Common myeloid progenitor, CD34-positive (primary cell): ENCODE data around the gene ZNF775.

Experiments
- CTCF ChIA-PET: fragments of 350-600 bp; sonication (Branson Sonifier 250); formaldehyde crosslinking; loops from one replicate; lab custom pipeline; 2021; ENCODE audit warnings: antibody characterized with exemption; lab: Charles Lee
- POLR2A ChIA-PET: fragments of 350-600 bp; sonication (Branson Sonifier 250); formaldehyde crosslinking; loops from one replicate; lab custom pipeline; 2021; ENCODE audit warnings: antibody characterized with exemption; lab: Charles Lee
- DNase-seq, 3 donors: peaks; one replicate each; pipeline versions ENCODE4 v3.0.0 to v3.0.0-alpha.2; 2013
- H3K27ac ChIP-seq, 2 experiments: 1 replicate in 1 of 2; 2 replicates in 1 of 2; pipeline ENCODE4 v1.7.0; 2013; ENCODE audit warnings: inconsistent platforms in 2 of 2, low read length in 2 of 2, mild to moderate bottlenecking in 2 of 2, low read depth in 1 of 2, moderate library complexity in 1 of 2; ENCODE audit not compliant: severe bottlenecking in 2 of 2, insufficient read depth in 1 of 2, poor library complexity in 1 of 2
- H3K27me3 ChIP-seq, 5 experiments: replicated peaks in 2 of 5; 1 replicate in 3 of 5; 2 replicates in 2 of 5; pipeline versions ENCODE4 v1.6.1 to v1.7.0; 2013; ENCODE audit warnings: low read length in 4 of 5, mild to moderate bottlenecking in 2 of 5, moderate library complexity in 2 of 5, inconsistent platforms in 1 of 5; ENCODE audit not compliant: insufficient read depth in 5 of 5, control insufficient read depth in 4 of 5
- H3K36me3 ChIP-seq, 4 experiments: 1 replicate in 2 of 4; 2 replicates in 2 of 4; pipeline versions ENCODE4 v1.6.1 to v1.7.0; 2013; ENCODE audit warnings: low read length in 3 of 4, control low read depth in 1 of 4, mild to moderate bottlenecking in 1 of 4; ENCODE audit not compliant: control insufficient read depth in 4 of 4, insufficient read depth in 4 of 4
- H3K4me1 ChIP-seq, 4 experiments: 1 replicate in 3 of 4; 2 replicates in 1 of 4; pipeline versions ENCODE4 v1.6.1 to v1.7.1; 2013; ENCODE audit warnings: low read length in 3 of 4, mild to moderate bottlenecking in 3 of 4, control low read depth in 1 of 4, inconsistent platforms in 1 of 4, moderate library complexity in 1 of 4; ENCODE audit not compliant: control insufficient read depth in 4 of 4, insufficient read depth in 4 of 4; ENCODE audit errors: control extremely low read depth in 1 of 4
- H3K4me3 ChIP-seq, 7 experiments: 1 replicate in 4 of 7; 2 replicates in 3 of 7; pipeline versions ENCODE4 v1.5.1 to v1.7.0; 2013; ENCODE audit warnings: mild to moderate bottlenecking in 7 of 7, low read length in 6 of 7, moderate library complexity in 6 of 7, inconsistent platforms in 2 of 7, low read depth in 2 of 7, control low read depth in 1 of 7; ENCODE audit not compliant: insufficient read depth in 4 of 7, control insufficient read depth in 1 of 7; ENCODE audit errors: extremely low read depth in 1 of 7
- H3K9me3 ChIP-seq, 5 experiments: 1 replicate in 4 of 5; 2 replicates in 1 of 5; pipeline versions ENCODE4 v1.6.1 to v1.7.1; 2013; ENCODE audit warnings: low read length in 4 of 5, mild to moderate bottlenecking in 2 of 5, inconsistent platforms in 1 of 5, low read depth in 1 of 5, moderate library complexity in 1 of 5; ENCODE audit not compliant: control insufficient read depth in 4 of 5, insufficient read depth in 2 of 5; ENCODE audit errors: control extremely low read depth in 1 of 5
- WGBS: methylation state at CpG from one replicate; pipeline ENCODE4 v1.1.5; 2013; ENCODE audit not compliant: insufficient coverage; 5-methylcytosine and 5-hydroxymethylcytosine counted together

Gene ZNF775

DNA sequence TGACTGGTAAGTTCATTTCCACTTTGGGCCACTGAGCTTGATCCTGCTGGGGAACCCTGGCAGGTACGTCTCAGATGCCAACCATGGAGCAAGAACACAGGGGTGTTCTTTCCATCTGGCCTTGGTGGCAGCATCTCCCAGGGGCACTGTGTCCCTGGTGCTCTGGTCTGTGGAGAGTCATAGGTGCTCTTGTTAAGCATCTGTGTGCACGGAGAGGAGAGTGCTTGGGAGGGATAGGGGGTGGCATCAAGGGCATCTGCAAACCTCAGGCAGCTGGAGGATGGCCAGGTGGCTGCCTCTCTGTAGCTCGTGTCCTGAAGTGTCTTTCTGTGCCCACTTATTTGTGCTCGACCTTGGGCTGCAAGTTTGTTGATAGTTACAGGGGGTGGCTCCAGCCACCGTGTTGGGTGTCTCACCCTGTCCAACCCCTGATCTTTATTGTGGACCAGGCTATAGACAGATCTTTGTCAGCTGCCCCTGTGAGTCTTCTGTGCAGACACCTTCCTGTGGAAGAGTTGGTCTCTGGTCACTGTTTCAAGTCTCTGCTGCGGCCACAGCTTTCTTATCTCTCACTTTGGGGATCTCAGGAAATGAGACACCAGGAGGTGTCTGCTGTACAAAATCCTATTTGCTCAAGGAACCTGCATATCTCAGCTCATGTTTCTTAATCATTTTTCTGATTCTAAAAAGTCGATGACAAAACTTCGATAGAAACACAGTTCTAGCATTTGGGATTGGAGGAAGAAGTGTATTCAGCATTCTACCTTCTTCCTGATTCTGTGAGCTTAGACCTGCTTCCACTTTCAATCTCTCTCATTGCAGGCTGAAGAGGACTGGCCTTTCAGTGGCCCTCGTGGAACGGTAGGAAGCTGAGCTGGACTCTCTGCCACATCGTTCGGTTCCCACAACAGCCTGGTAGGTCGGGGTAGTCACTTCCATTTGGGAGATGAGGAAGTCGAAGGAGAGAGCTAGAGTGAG lies 54.1 kb downstream of the ZNF775 start:
- DNase-seq, result peak in 1 of 3 donors; percentile 26
- Histone ChIP-seq H3K4me1 (peaks cover 4 to 61% (median 34%) of the 10 kb centered on the region in 4 experiments), H3K27ac (no peak overlapping the region), H3K36me3 (no peaks in the 10 kb centered on the region), H3K27me3 (no peaks in the 10 kb centered on the region), H3K9me3 (peaks cover 0 to 2% (median 0%) of the 10 kb centered on the region in 5 experiments), H3K4me3 (peak overlapping the region in 2 of 7 experiments; percentile 41 to 50)
- 61% methylated on average over 13 of the region's 14 CpGs for WGBS
- ChIA-PET POLR2A (no interaction called here), CTCF (interaction anchor here (1.1 to 2.4 kb wide), 4 partner anchors 12 to 322 kb away, joined by 3 to 14 read pairs (median 6); no protein-coding TSS in a partner anchor)

DNA sequence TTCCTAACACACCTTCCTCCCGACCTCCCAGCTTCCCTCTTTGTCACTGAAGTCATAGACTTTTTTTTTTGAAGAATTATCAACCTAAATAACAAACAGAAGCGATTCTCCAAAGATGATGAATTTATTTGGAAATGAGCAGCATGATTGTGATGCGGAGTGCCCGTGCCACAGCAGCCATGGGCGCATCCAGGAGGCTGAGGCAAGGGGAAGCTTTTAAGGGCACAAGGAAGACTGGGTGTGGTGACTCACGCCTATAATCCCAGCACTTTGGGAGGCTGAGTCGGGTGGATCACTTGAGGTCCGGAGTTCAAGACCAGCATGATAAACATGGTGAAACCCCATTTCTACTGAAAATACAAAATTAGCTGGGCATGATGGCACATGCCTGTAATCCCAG lies 55.1 kb downstream of the ZNF775 start:
- POLR2A ChIA-PET, result no interaction called here
- Histone ChIP-seq H3K27me3 (no peaks in the 10 kb centered on the region), H3K4me3 (peak overlapping the region in 1 of 7 experiments; percentile 41), H3K4me1 (peaks cover 4 to 51% (median 24%) of the 10 kb centered on the region in 4 experiments), H3K27ac (no peak overlapping the region), H3K9me3 (peaks cover 0 to 2% (median 0%) of the 10 kb centered on the region in 5 experiments), H3K36me3 (no peaks in the 10 kb centered on the region)
- 100% methylated on average over 5 of the region's 8 CpGs for WGBS
- no peak for DNase-seq
- CTCF ChIA-PET, result interaction anchor here (1.1 to 2.4 kb wide), 4 partner anchors 11 to 321 kb away, joined by 3 to 14 read pairs (median 6); no protein-coding TSS in a partner anchor

DNA sequence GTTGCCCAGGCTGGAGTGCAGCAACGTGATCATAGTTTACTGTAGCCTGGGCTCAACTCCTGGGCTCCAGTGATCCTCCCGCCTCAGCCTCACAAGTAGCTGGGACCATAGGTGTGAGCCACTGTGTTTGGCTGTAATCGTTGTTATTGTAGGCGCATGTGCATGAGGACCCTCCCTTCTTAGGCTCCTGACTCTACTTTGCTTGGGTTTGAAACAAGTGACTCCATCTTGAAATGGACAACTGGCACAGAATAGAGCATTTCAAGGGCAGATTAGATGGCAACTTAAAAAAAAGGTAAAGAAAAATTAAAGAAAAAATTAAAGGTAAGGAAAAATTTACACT lies 55.9 kb downstream of the ZNF775 start:
- ChIA-PET CTCF (interaction anchor here (1.5 to 2.4 kb wide), 2 partner anchors 13 to 109 kb away, joined by 3 to 14 read pairs; no protein-coding TSS in a partner anchor), POLR2A (no interaction called here)
- Histone ChIP-seq H3K36me3 (no peaks in the 10 kb centered on the region), H3K4me3 (no peak overlapping the region), H3K27ac (peak overlapping the region in 1 of 2 experiments; percentile 57), H3K9me3 (peaks cover 0 to 2% (median 0%) of the 10 kb centered on the region in 5 experiments), H3K4me1 (peaks cover 4 to 43% (median 20%) of the 10 kb centered on the region in 4 experiments), H3K27me3 (no peaks in the 10 kb centered on the region)
- DNase-seq, result no peak
- WGBS, result no CpG with 5 or more reads among the region's 4 CpGs

DNA sequence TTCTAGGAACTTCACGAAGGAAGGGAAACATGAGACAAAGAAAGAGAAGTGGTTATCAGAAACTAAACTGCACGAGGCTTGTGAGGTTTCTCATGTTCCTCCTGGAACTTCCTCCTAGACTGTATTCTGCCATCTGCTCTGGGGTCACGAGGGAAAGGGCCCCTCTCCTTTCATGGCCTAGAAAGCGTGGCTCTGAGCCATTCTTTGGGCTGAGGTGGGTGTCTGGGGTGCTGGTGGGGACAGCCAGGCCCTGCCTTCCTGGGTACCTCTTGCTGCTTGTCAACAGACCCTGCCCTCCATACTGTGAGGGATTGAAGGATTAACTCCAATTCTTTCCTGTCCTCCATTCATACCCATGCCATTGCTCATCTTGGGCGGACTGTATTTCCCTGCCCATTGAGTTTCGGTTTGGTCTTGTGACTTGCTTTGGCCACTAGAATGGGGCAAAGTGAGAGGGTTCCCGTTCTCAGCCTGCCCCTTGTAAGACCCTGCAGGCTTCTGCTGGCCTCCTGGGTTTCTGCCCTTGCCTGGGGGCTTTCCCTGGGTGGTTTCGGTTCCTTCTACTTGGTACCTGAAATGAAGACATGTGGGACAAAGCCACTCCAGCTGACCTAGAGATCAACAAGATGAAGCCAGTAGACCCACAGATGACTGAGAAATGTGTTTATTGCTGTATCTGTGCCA lies 56.4 kb downstream of the ZNF775 start:
- CTCF ChIA-PET, result interaction anchor here (1.5 kb wide), 1 partner anchor 108 kb away, joined by 3 read pairs; no protein-coding TSS in a partner anchor

DNA sequence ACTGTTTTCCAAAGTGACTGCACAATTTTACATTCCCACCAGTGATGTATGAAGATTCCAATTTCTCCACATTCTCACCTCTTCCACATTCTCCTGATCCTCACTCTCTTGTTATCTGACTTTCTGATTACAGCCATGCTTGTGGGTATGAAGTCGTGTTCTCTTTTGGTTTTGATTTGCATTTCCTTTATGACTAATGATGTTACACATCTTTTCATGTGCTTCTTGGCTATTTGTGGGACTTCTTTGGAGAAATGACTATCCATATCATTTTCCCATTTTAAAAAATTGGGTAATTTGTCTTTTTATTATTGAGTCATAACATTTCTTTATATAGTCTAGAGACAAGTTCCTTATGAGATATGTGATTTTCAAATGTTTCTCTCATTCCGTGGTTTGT lies 60.8 kb downstream of the ZNF775 start:
- Histone ChIP-seq H3K36me3 (no peaks in the 10 kb centered on the region), H3K4me3 (no peak overlapping the region), H3K9me3 (peaks cover 0 to 15% (median 6%) of the 10 kb centered on the region in 5 experiments), H3K27me3 (no peaks in the 10 kb centered on the region), H3K27ac (no peak overlapping the region), H3K4me1 (peaks cover 3 to 31% (median 25%) of the 10 kb centered on the region in 4 experiments)
- no CpG with 5 or more reads among the region's 2 CpGs for WGBS
- POLR2A ChIA-PET, result no interaction called here
- DNase-seq, result no peak
- CTCF ChIA-PET, result interaction anchor here (1.6 kb wide), 1 partner anchor 315 kb away, joined by 4 read pairs; no protein-coding TSS in a partner anchor

More for the DNA sequence above, 56.4 kb downstream of the ZNF775 start:
- H3K27ac ChIP-seq, result peak overlapping the region in 1 of 2 experiments; percentile 57
- no peaks in the 10 kb centered on the region for H3K27me3 ChIP-seq
- DNase-seq, result peak; percentile 31 to 82 (median 72)
- H3K4me1 ChIP-seq, result peaks cover 4 to 39% (median 20%) of the 10 kb centered on the region in 4 experiments
- WGBS, result 50% methylated on average over 6 of the region's 8 CpGs
- peaks cover 0 to 3% (median 0%) of the 10 kb centered on the region in 5 experiments for H3K9me3 ChIP-seq
- POLR2A ChIA-PET, result no interaction called here
- H3K4me3 ChIP-seq, result no peak overlapping the region
- H3K36me3 ChIP-seq, result no peaks in the 10 kb centered on the region

DNA sequence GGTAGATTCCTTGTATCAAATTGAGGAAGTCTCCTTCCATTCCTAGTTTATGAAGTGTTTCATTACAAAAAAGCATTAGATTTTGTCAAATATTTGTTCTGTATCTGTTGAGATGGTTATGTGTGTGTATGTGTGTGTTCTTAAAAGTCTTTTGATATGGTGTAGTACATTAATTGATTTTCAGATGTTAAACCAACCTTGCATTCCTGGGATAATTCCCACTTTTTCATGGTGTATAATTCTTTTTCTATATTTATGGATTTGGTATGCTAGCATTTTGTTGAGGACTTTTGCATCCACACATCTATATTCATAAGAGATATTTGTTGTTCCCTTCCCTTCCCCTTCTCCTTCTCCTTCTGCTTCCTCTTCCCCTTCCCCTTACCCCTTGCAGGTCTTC lies 62.4 kb downstream of the ZNF775 start:
- H3K27ac ChIP-seq, result no peak overlapping the region
- no peak overlapping the region for H3K4me3 ChIP-seq
- no peaks in the 10 kb centered on the region for H3K27me3 ChIP-seq
- ChIA-PET CTCF (interaction anchor here (1.6 kb wide), 1 partner anchor 314 kb away, joined by 4 read pairs; no protein-coding TSS in a partner anchor), POLR2A (no interaction called here)
- no peak for DNase-seq
- peaks cover 3 to 37% (median 31%) of the 10 kb centered on the region in 4 experiments for H3K4me1 ChIP-seq
- peaks cover 0 to 15% (median 6%) of the 10 kb centered on the region in 5 experiments for H3K9me3 ChIP-seq
- H3K36me3 ChIP-seq, result no peaks in the 10 kb centered on the region
